Measurements from ENCODE around the gene CEBPZOS.

- TF ChIP-seq CTCF (IDR thresholded peaks at IDR 0.05) (no peak), POLR2A (IDR thresholded peaks at IDR 0.05) (no peak)
Observed at GRCh38 chr2:37180006-37180639, 16.2 kb upstream of the CEBPZOS start.

Measured in testis (tissue), 2 donors.